ENCODE data around the gene MTHFD2L.

DNA sequence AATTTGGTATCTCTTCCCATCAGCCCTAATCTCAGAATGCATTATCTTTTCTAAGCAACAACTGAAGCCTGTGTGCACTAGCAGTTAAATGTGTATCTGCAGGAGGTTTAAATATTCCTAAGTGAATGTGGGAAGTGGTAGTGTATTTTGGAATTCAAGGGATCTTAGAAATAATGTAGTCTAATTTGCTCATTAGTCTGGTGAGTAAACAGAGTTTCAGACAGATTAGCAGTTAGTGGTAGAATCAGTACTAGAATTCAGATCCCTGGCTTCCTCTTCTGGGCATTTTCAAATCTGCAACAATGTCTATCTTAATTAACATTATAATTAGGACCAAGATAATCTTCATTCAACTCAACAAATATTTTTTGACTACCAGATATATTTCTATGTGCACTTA, 47.2 kb upstream of the MTHFD2L start:
- TF ChIP-seq, protein P1, sequence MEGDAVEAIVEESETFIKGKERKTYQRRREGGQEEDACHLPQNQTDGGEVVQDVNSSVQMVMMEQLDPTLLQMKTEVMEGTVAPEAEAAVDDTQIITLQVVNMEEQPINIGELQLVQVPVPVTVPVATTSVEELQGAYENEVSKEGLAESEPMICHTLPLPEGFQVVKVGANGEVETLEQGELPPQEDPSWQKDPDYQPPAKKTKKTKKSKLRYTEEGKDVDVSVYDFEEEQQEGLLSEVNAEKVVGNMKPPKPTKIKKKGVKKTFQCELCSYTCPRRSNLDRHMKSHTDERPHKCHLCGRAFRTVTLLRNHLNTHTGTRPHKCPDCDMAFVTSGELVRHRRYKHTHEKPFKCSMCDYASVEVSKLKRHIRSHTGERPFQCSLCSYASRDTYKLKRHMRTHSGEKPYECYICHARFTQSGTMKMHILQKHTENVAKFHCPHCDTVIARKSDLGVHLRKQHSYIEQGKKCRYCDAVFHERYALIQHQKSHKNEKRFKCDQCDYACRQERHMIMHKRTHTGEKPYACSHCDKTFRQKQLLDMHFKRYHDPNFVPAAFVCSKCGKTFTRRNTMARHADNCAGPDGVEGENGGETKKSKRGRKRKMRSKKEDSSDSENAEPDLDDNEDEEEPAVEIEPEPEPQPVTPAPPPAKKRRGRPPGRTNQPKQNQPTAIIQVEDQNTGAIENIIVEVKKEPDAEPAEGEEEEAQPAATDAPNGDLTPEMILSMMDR (IDR thresholded peaks at IDR 0.05) = no peak
- TF ChIP-seq POLR2A (IDR thresholded peaks at IDR 0.05) (no peak), EP300 (IDR thresholded peaks at IDR 0.05) (no peak)
